ENCODE data around the gene TSHR. TPM values are rescaled to one million over a fixed set of nuclear protein-coding genes. Genes with fewer than 3 reads are reported as not detected.
"Not testable (repeated sequence)": the region's sequence is repeated elsewhere in the genome, so short reads cannot be mapped to it uniquely, and the experiment has no call there.

The TSHR gene
- total and polyA plus RNA-seq, 2 of the 4 experiments (the other 2 are of a cell fraction) = not detected

GRCh38 chr14:81113945-81114820, 158.8 kb downstream of the TSHR start:
- ATAC-seq (ENCODE audit: low read depth); H2BK120ac ChIP-seq (ENCODE audit: low read depth, low read length); H3K4ac ChIP-seq (ENCODE audit: low read depth, low read length); CTCF ChIA-PET; H3K9me3 ChIP-seq (ENCODE audit: control insufficient read depth, insufficient read depth, low read length); H2BK15ac ChIP-seq (ENCODE audit: low read depth, low read length); H3K79me1 ChIP-seq (ENCODE audit: low read depth in 1 of 2, low read length in 2 of 2); POLR2A ChIA-PET (ENCODE audit: unreplicated experiment); H4K8ac ChIP-seq (ENCODE audit: low read depth in 2 of 2, low read length in 2 of 2); H3K27ac ChIP-seq (ENCODE audit: insufficient read depth, low read length); H4K20me1 ChIP-seq (ENCODE audit: insufficient read depth, low read length); H3K18ac ChIP-seq (ENCODE audit: low read depth, low read length); H3K9ac ChIP-seq (ENCODE audit: low read depth, low read length); in situ Hi-C loops (cut with MboI; ENCODE audit: low sequenced_read_pairs); H2AK5ac ChIP-seq (ENCODE audit: low read depth, low read length); H2AFZ ChIP-seq (replicated peaks; ENCODE audit: low read length, poor library complexity); H3K4me1 ChIP-seq (ENCODE audit: control insufficient read depth, insufficient read depth, low read length); H3K36me3 ChIP-seq (ENCODE audit: control insufficient read depth, insufficient read depth, low read length); H3K27me3 ChIP-seq (ENCODE audit: control insufficient read depth, insufficient read depth, low read length); intact Hi-C loops (cut with micrococcal nuclease); H4K91ac ChIP-seq (ENCODE audit: insufficient read depth, low read depth, low read length); H3K23ac ChIP-seq (ENCODE audit: low read depth, low read length); DNase-seq; H3K56ac ChIP-seq (ENCODE audit: extremely low read depth, insufficient read depth, low read length); BruUV-seq (replicated peaks); H4K5ac ChIP-seq (ENCODE audit: low read depth, low read length); H2AK9ac ChIP-seq (replicated peaks; ENCODE audit: low read depth, low read length, poor library complexity); H3K4me2 ChIP-seq (ENCODE audit: low read depth, low read length); H3K4me3 ChIP-seq (ENCODE audit: insufficient read depth, low read depth, low read length); H2BK5ac ChIP-seq (ENCODE audit: low read depth, low read length, poor library complexity, severe bottlenecking); dilution Hi-C loops (cut with HindIII; ENCODE audit: low sequenced_read_pairs, unreplicated experiment); H2BK20ac ChIP-seq (ENCODE audit: low read depth, low read length); H3K9me1 ChIP-seq (ENCODE audit: insufficient read depth, low read length); H3K14ac ChIP-seq (replicated peaks; ENCODE audit: low read depth, low read length): not testable (repeated sequence)
- WGBS, 2 experiments (ENCODE audit: extremely low coverage in 2 of 2, insufficient read length in 1 of 2) = 90% methylated on average over 2 of the region's 34 CpGs; no CpG with 5 or more reads in 1 of the 2 experiments
